IPS DF 6.9 (cell line): ENCODE measurements around the gene RNASE4.
A peak's percentile ranks its signal among the peaks of the same experiment; 100 is the strongest.
"Not testable (repeated sequence)": the region's sequence is repeated elsewhere in the genome, so short reads cannot be mapped to it uniquely, and the experiment has no call there.

Source experiments
- DNase-seq: peaks from one replicate; pipeline ENCODE4 v3.0.0-alpha.2; 2013; ENCODE audit warnings: low read depth, low spot score
- H3K27ac ChIP-seq: one replicate; pipeline ENCODE4 v1.5.1; 2013; ENCODE audit warnings: low read length, control low read depth
- H3K27me3 ChIP-seq: 2 replicates; pipeline ENCODE4 v1.6.1; 2013; ENCODE audit warnings: mild to moderate bottlenecking, low read length; ENCODE audit not compliant: control insufficient read depth, insufficient read depth
- H3K36me3 ChIP-seq: 2 replicates; pipeline ENCODE4 v1.6.1; 2013; ENCODE audit warnings: low read length; ENCODE audit not compliant: control insufficient read depth, insufficient read depth
- H3K4me1 ChIP-seq: 2 replicates; pipeline ENCODE4 v1.6.1; 2013; ENCODE audit warnings: low read length; ENCODE audit not compliant: control insufficient read depth, insufficient read depth
- H3K4me3 ChIP-seq: 2 replicates; pipeline ENCODE4 v1.5.1; 2013; ENCODE audit warnings: mild to moderate bottlenecking, low read length
- H3K9me3 ChIP-seq: 2 replicates; pipeline ENCODE4 v1.6.1; 2013; ENCODE audit warnings: low read length, inconsistent platforms; ENCODE audit not compliant: control insufficient read depth, insufficient read depth
- WGBS: extraction: QIAGEN DNeasy Blood & Tissue Kit; methylation state at CpG from one replicate; pipeline ENCODE4 v1.1.7; 2013; ENCODE audit warnings: mixed read lengths, missing lambda C conversion rate; ENCODE audit not compliant: insufficient read length, insufficient coverage; 5-methylcytosine and 5-hydroxymethylcytosine counted together

The RNASE4 gene

DNA sequence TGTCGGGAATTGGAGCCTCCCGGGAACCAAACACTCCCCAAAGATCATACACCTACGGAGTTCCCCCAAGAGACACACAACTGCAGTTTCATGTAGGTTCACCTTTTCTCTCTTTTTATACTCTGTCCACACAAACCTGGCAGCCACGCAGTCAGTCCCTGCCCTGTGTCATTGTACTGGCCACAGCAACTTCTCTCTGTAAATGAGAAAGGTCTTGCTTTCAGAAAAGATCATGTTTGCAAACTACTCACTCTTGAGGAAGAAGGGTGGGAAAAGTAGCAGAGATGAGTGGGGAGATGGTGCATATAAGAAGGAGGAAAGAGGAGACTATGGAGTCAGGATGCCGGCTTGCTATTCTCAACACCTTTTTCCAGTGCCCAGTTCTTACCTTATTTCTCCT lies 14.6 kb downstream of the RNASE4 start:
- Histone ChIP-seq H3K27ac (no peak overlapping the region), H3K27me3 (no peaks in the 10 kb centered on the region), H3K4me1 (no peaks in the 10 kb centered on the region), H3K36me3 (no peaks in the 10 kb centered on the region), H3K9me3 (no peaks in the 10 kb centered on the region), H3K4me3 (no peak overlapping the region)
- WGBS = no CpG with 5 or more reads among the region's 5 CpGs
- DNase-seq = no peak

DNA sequence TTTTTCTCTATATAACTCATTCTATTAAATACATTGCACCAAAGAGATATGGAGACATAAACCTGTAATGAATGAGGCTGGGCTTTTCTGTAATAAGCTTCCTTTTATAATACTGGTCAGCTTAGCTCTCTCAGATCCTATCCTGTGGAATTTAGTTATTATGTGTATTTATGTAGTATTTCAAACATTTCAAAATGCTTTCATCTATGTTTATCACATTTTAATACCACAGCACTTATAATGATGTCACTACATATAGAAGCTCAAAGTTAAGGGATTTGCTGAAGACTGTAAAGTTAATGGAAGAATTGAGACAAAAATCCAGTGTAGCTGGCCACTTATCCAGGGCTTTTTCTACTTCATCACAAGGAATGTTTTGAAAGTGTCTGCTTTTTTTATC lies 15.6 kb downstream of the RNASE4 start:
- Histone ChIP-seq H3K27me3 (no peaks in the 10 kb centered on the region), H3K36me3 (no peaks in the 10 kb centered on the region), H3K27ac (no peak overlapping the region), H3K9me3 (no peaks in the 10 kb centered on the region), H3K4me3 (no peak overlapping the region), H3K4me1 (no peaks in the 10 kb centered on the region)
- no peak for DNase-seq

DNA sequence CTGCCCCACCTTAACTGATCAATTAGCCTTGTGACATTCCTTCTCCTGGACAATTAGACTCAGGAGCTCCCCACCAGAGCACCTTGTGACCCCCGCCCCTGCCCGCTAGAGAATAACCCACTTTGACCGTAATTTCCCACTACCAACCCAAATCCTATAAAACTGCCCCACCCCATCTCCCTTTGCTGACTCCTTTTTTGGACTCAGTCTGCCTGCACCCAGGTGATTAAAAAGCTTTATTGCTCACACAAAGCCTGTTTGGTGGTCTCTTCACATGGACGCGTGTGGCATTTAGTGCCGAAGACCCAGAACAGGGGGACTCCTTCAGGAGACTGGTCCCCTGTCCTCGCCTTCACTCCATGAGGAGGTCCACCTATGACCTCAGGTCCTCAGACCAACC lies 16.6 kb downstream of the RNASE4 start:
- WGBS = no CpG with 5 or more reads among the region's 7 CpGs
- H3K27me3 ChIP-seq, H3K4me1 ChIP-seq, H3K9me3 ChIP-seq, H3K27ac ChIP-seq, H3K36me3 ChIP-seq, DNase-seq, H3K4me3 ChIP-seq: not testable (repeated sequence)

DNA sequence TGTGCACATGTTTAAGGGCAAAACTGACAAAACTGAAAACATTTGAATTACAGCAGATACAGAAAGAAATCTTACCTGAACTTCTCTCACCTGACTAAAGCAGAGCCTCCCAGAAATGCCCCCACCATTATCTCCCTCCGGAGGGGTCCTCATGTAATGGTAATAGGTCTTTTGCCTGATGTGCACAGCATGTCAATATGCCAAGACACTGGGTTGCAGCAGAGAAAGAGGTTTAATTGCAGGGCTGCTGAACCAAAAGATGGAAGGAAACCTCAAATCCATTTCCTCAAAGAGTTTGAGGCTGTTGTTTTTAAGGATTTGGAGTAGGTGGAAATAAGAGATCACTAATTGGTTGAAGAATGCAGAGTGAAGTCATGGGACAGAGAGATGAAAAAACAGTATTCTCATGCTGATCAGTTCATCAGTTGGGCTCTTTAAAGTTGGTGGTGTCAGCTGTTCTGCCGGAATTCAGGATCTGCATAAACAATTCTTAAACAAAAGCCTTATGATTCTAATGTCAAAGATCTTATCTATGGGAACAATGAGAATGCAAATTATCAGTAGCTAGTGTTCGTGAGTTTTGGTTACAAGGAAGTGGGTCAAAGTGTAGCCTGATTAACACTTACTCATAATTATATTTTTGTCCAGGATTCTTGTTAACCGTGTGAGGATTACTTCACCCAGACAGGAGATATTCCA lies 22.4 kb downstream of the RNASE4 start:
- H3K4me1 ChIP-seq = 0 out of 2 replicates have a peak, but pooled peaks cover 2% of the 10 kb centered on the region
- DNase-seq = peak; percentile 20
- no peaks in the 10 kb centered on the region for H3K36me3 ChIP-seq
- no peaks in the 10 kb centered on the region; the same call in none of the 2 replicates for H3K9me3 ChIP-seq
- peak overlapping the region; percentile 96 for H3K27ac ChIP-seq
- H3K27me3 ChIP-seq = no peaks in the 10 kb centered on the region
- no CpG with 5 or more reads among the region's 4 CpGs for WGBS
- no peak overlapping the region for H3K4me3 ChIP-seq

DNA sequence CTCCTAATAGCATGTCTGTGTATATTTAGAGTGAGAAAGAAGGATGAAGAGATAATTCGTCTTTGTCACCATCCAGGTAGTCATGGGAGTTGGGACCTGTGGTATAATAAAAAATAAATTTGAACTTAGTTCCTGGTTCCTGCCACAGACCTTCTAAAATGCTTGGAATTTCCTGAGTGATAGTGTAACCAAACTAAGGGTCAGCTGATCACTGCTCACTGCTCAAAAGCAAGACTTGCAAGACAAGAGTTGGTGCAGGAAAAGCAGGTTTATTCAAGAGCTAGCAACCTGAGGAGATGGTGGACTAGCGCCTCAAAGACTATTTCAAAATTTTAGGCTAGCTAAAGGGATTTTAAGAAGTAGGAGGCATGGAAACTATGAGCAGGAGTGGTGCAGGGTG lies 23.3 kb downstream of the RNASE4 start:
- Histone ChIP-seq H3K4me1 (0 out of 2 replicates have a peak, but pooled peaks cover 2% of the 10 kb centered on the region), H3K27ac (no peak overlapping the region), H3K4me3 (no peak overlapping the region), H3K9me3 (no peaks in the 10 kb centered on the region; the same call in none of the 2 replicates), H3K36me3 (no peaks in the 10 kb centered on the region), H3K27me3 (no peaks in the 10 kb centered on the region)
- WGBS = no CpG with 5 or more reads among the region's 2 CpGs
- no peak for DNase-seq

DNA sequence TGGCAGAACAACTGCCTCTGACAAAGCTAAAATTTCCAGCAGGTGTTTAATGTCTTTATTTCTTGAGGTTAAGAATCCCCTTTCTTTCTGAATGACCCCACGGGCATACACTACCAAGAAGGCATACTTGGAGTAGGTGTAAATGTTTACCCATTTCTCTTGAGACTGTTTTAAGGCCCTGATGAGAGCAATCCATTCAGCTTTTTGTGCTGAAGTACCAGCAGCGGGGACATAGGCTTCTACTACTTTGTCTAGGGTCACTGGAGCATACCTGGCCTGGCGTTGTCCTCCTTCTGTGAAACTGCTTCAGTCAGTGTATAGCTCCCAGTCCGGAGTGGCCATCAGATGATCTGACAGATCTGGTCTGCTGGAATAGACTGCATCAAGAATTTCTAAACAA lies 26.9 kb downstream of the RNASE4 start:
- no CpG with 5 or more reads among the region's 4 CpGs for WGBS
- Histone ChIP-seq H3K36me3 (no peaks in the 10 kb centered on the region), H3K4me1 (0 out of 2 replicates have a peak, but pooled peaks cover 2% of the 10 kb centered on the region), H3K27me3 (no peaks in the 10 kb centered on the region), H3K9me3 (no peaks in the 10 kb centered on the region; the same call in none of the 2 replicates), H3K27ac (no peak overlapping the region), H3K4me3 (no peak overlapping the region)
- no peak for DNase-seq

DNA sequence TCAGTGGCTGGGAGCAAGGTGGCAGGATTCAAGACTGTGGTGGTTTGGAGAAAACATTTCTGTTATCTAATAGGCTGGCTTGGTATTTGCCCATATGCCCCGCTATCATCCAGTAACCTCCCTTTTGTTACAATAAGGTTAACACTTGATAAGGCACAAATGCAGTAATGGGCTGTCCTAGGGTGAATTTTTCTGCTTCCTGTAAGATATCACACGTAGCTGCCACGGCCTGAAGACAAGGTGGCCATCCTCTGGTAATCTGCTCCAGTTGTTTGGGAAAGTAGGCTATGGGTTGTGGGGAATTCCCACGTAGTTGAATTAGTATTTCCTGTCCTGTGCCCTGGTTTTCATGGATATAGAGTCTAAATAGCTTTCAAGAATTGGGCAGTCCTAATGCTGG lies 27.3 kb downstream of the RNASE4 start:
- Histone ChIP-seq H3K27me3 (no peaks in the 10 kb centered on the region), H3K4me3 (no peak overlapping the region), H3K36me3 (no peaks in the 10 kb centered on the region), H3K27ac (no peak overlapping the region), H3K9me3 (no peaks in the 10 kb centered on the region; the same call in none of the 2 replicates), H3K4me1 (0 out of 2 replicates have a peak, but pooled peaks cover under 1% of the 10 kb centered on the region)
- DNase-seq = no peak
- WGBS = no CpG with 5 or more reads among the region's 4 CpGs

DNA sequence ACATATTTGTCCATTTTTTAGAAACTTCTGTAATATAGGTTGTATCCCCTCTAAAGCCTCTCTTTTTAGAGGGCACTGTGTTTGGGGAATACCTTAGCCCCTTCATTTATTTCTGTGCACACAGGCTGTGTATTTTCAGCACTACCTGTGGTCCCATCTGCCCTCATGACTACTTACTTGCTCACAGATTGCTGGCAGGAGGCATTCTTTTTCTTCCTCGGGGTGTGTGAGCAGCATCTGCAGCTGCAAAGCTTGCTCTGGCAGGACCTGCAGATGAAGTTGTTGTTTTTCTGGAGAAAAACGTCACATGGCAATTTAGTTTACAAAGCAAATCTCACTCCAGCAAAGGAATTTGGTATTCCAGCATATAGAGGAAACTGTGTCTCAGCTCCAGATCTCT lies 28.5 kb downstream of the RNASE4 start:
- WGBS = no CpG with 5 or more reads among the region's 2 CpGs

DNA sequence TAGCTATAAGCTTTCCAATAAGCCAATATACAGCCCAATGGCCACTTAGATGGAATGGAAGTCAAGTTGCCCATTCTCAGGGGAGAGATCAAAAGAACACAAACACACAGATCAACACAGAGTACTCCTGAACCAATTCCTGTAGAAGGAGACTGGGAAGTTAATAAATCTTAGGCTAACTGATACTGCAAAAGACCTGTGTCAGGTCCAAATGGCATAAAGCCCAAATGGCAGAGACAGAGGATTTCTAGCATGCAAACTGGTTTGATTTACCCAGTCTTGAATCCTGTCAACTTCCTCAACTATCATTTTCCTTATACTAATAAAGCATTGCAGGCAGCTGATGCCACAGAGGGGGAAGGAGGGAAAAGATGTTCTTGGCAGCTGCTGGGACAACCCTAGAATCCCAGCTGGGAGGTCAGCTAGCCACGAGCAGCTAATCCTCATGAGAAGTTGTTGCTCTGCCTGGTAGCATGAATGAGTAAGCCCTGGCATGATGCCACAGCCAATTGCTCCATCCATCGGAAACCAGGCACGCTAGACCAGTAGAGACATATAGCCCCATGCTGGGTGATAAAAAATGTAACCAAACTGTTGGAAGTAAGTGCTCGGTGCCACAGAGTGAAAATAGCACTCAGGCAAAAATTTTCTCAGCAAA lies 30.4 kb downstream of the RNASE4 start:
- no peaks in the 10 kb centered on the region for H3K36me3 ChIP-seq
- H3K9me3 ChIP-seq = no peaks in the 10 kb centered on the region
- WGBS = no CpG with 5 or more reads among the region's 4 CpGs

More for the DNA sequence above, 28.5 kb downstream of the RNASE4 start:
- Histone ChIP-seq H3K27ac (no peak overlapping the region), H3K4me1 (no peaks in the 10 kb centered on the region), H3K36me3 (no peaks in the 10 kb centered on the region), H3K9me3 (no peaks in the 10 kb centered on the region), H3K4me3 (no peak overlapping the region), H3K27me3 (no peaks in the 10 kb centered on the region)
- no peak for DNase-seq

DNA sequence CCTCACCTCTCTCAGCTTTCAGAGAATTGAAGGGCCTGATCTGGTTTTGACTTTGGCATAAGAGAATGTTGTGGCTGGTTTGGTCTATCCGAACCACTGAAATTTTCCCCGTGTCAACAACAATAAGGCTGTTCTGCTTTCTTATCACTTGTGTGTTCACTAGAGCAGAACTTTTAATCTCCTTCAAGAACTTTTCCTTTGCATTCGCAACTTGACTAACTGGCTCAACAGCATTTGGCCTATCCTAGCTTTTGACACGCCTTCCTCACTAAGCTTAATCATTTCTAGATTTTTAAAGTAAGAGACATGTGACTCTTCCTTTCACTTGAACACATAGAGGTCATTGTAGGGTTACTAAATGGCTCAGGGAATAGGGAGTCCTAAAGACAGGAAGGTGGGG lies 35.4 kb downstream of the RNASE4 start:
- Histone ChIP-seq H3K4me1 (0 out of 2 replicates have a peak, but pooled peaks cover 1% of the 10 kb centered on the region), H3K9me3 (no peaks in the 10 kb centered on the region; the same call in 1 of the 2 replicates), H3K4me3 (no peak overlapping the region), H3K36me3 (no peaks in the 10 kb centered on the region; the same call in 1 of the 2 replicates), H3K27me3 (no peaks in the 10 kb centered on the region), H3K27ac (no peak overlapping the region)
- DNase-seq = no peak
- no CpG with 5 or more reads among the region's 4 CpGs for WGBS

More for the DNA sequence above, 30.4 kb downstream of the RNASE4 start:
- no peaks in the 10 kb centered on the region for H3K27me3 ChIP-seq
- DNase-seq = no peak
- no peak overlapping the region for H3K4me3 ChIP-seq
- no peak overlapping the region for H3K27ac ChIP-seq
- no peaks in the 10 kb centered on the region for H3K4me1 ChIP-seq
